H1 (cell line): Measurements from ENCODE around the gene GCSAML. TPM values are rescaled to one million over a fixed set of nuclear protein-coding genes. Genes with fewer than 3 reads are reported as not detected.

Experiments
- CTCF ChIA-PET: fragments of 300-600 bp; sonication (Branson Sonifier 250); formaldehyde crosslinking; loops from one replicate; lab custom pipeline; 2021; ENCODE audit not compliant: partially characterized antibody; lab: Charles Lee
- POLR2A ChIA-PET: fragments of 300-600 bp; sonication (Branson Sonifier 250); formaldehyde crosslinking; loops from one replicate; lab custom pipeline; 2021; ENCODE audit warnings: inconsistent platforms; ENCODE audit not compliant: partially characterized antibody; lab: Charles Lee
- DNase-seq, 2 experiments: peaks; one replicate each; pipeline versions ENCODE4 v3.0.0 to v3.0.0-alpha.2; 2010 to 2022; ENCODE audit warnings: low spot score in 2 of 2, low read depth in 1 of 2, mixed read lengths in 1 of 2
- FAIRE-seq: peaks from 2 replicates; lab custom pipeline; 2011; peaks lifted over from hg19 to GRCh38; lab: Jason Lieb, UNC
- H2AFZ ChIP-seq: 2 replicates; pipeline ENCODE4 v1.8.1; 2012; ENCODE audit warnings: low read length, inconsistent platforms
- H2AK5ac ChIP-seq: 2 replicates; pipeline ENCODE4 v1.6.1; 2013; ENCODE audit warnings: low read depth, low read length
- H2BK120ac ChIP-seq: replicated peaks from 2 replicates; pipeline ENCODE3; 2013; ENCODE audit warnings: low read depth, low read length, inconsistent platforms
- H2BK12ac ChIP-seq: 2 replicates; pipeline ENCODE4 v1.6.1; 2013; ENCODE audit warnings: low read depth, low read length
- H2BK15ac ChIP-seq: 2 replicates; pipeline ENCODE4 v1.6.1; 2013; ENCODE audit warnings: low read length
- H2BK20ac ChIP-seq: 2 replicates; pipeline ENCODE4 v1.6.1; 2013; ENCODE audit warnings: low read length
- H2BK5ac ChIP-seq: 2 replicates; pipeline ENCODE4 v1.6.1; 2013; ENCODE audit warnings: low read depth, low read length
- H3K14ac ChIP-seq: 2 replicates; pipeline ENCODE4 v1.6.1; 2013; ENCODE audit warnings: inconsistent platforms; ENCODE audit not compliant: insufficient read length
- H3K18ac ChIP-seq: 2 replicates; pipeline ENCODE4 v1.6.1; 2013; ENCODE audit warnings: low read length; ENCODE audit errors: extremely low read depth
- H3K23ac ChIP-seq: 2 replicates; pipeline ENCODE4 v1.6.1; 2013; ENCODE audit warnings: inconsistent platforms; ENCODE audit not compliant: insufficient read length
- H3K23me2 ChIP-seq: 2 replicates; pipeline ENCODE4 v1.6.1; 2013; ENCODE audit warnings: low read depth, low read length
- H3K27ac ChIP-seq: 2 replicates; pipeline ENCODE4 v1.6.1; 2011; ENCODE audit warnings: low read depth, low read length, inconsistent platforms
- H3K27me3 ChIP-seq, 4 experiments: replicated peaks in 1 of 4; 1 replicate in 1 of 4; 2 replicates in 3 of 4; pipeline versions ENCODE4 v1.6.1 to v1.8.1; 2011 to 2013; ENCODE audit warnings: low read length in 3 of 4, mild to moderate bottlenecking in 3 of 4, inconsistent platforms in 2 of 4, mixed read lengths in 2 of 4, moderate library complexity in 1 of 4; ENCODE audit not compliant: control insufficient read depth in 3 of 4, insufficient read depth in 3 of 4; ENCODE audit errors: extremely low read depth in 1 of 4
- H3K36me3 ChIP-seq, 4 experiments: 2 replicates each; pipeline versions ENCODE4 v1.6.1 to v1.8.1; 2011 to 2013; ENCODE audit warnings: mild to moderate bottlenecking in 4 of 4, low read length in 3 of 4, moderate library complexity in 2 of 4, control low read depth in 1 of 4, inconsistent platforms in 1 of 4; ENCODE audit not compliant: insufficient read depth in 4 of 4, control insufficient read depth in 2 of 4
- H3K4ac ChIP-seq: replicated peaks from 2 replicates; pipeline ENCODE3; 2013; ENCODE audit warnings: low read length, low read depth, mixed read lengths, inconsistent platforms; ENCODE audit not compliant: insufficient read length
- H3K4me1 ChIP-seq, 4 experiments: replicated peaks in 1 of 4; 1 replicate in 1 of 4; 2 replicates in 3 of 4; pipeline versions ENCODE4 v1.6.1 to v1.8.1; 2011 to 2013; ENCODE audit warnings: low read length in 3 of 4, inconsistent platforms in 2 of 4, mixed read lengths in 1 of 4; ENCODE audit not compliant: insufficient read depth in 4 of 4, control insufficient read depth in 3 of 4
- H3K4me2 ChIP-seq, 2 experiments: 2 replicates each; pipeline versions ENCODE4 v1.6.1 to v1.8.1; 2011 to 2013; ENCODE audit warnings: low read depth in 2 of 2, low read length in 2 of 2, control low read depth in 1 of 2, inconsistent platforms in 1 of 2, mild to moderate bottlenecking in 1 of 2; ENCODE audit not compliant: insufficient read depth in 1 of 2
- H3K4me3 ChIP-seq, 4 experiments: fragments of 200-600, 300-600 bp in 1 of 4; sonication (generic), shearing (Covaris generic), sonication (Bioruptor Twin) in 1 of 4; 2 replicates each; pipeline versions ENCODE4 v1.5.1 to v1.8.1; 2011 to 2016; ENCODE audit warnings: low read length in 4 of 4, low read depth in 3 of 4, control low read depth in 2 of 4, inconsistent platforms in 2 of 4, mild to moderate bottlenecking in 2 of 4, mixed read lengths in 1 of 4, moderate library complexity in 1 of 4; ENCODE audit not compliant: insufficient read depth in 2 of 4; ENCODE audit errors: extremely low read depth in 1 of 4
- H3K56ac ChIP-seq: replicated peaks from 2 replicates; pipeline ENCODE3; 2013; ENCODE audit warnings: low read depth, mild to moderate bottlenecking, mixed read lengths, low read length, inconsistent platforms; ENCODE audit not compliant: insufficient read length
- H3K79me1 ChIP-seq: 2 replicates; pipeline ENCODE4 v1.6.1; 2013; ENCODE audit warnings: low read depth, low read length, control low read depth
- H3K79me2 ChIP-seq, 2 experiments: 2 replicates each; pipeline versions ENCODE4 v1.6.1 to v1.8.1; 2012 to 2013; ENCODE audit warnings: low read length in 2 of 2, mild to moderate bottlenecking in 2 of 2, inconsistent platforms in 1 of 2; ENCODE audit not compliant: insufficient read depth in 2 of 2, control insufficient read depth in 1 of 2
- H3K9ac ChIP-seq, 4 experiments: replicated peaks in 1 of 4; 1 replicate in 1 of 4; 2 replicates in 3 of 4; pipeline versions ENCODE4 v1.6.1 to v1.8.1; 2011 to 2013; ENCODE audit warnings: low read depth in 3 of 4, low read length in 3 of 4, control low read depth in 2 of 4, mild to moderate bottlenecking in 2 of 4, moderate library complexity in 2 of 4, inconsistent platforms in 1 of 4; ENCODE audit errors: extremely low read depth in 1 of 4
- H3K9me3 ChIP-seq, 2 experiments: 2 replicates each; pipeline versions ENCODE4 v1.6.1 to v1.8.1; 2012 to 2013; ENCODE audit warnings: mild to moderate bottlenecking in 2 of 2, moderate library complexity in 2 of 2, control low read depth in 1 of 2, inconsistent platforms in 1 of 2, low read depth in 1 of 2, low read length in 1 of 2, mixed read lengths in 1 of 2; ENCODE audit not compliant: insufficient read depth in 2 of 2
- H4K20me1 ChIP-seq, 2 experiments: replicated peaks in 1 of 2; 2 replicates each; pipeline versions ENCODE3 to v1.8.1; 2011 to 2013; ENCODE audit warnings: inconsistent platforms in 2 of 2, low read length in 2 of 2, mild to moderate bottlenecking in 1 of 2; ENCODE audit not compliant: insufficient read depth in 2 of 2, control insufficient read depth in 1 of 2
- H4K5ac ChIP-seq: 2 replicates; pipeline ENCODE4 v1.6.1; 2013; ENCODE audit warnings: low read length, low read depth, mixed read lengths, inconsistent platforms; ENCODE audit not compliant: insufficient read length
- H4K8ac ChIP-seq: 2 replicates; pipeline ENCODE4 v1.8.0; 2013; ENCODE audit warnings: mild to moderate bottlenecking, moderate library complexity, low read length, inconsistent platforms; ENCODE audit not compliant: insufficient read depth; ENCODE audit errors: extremely low read depth
- H4K91ac ChIP-seq: replicated peaks from 2 replicates; pipeline ENCODE3; 2013; ENCODE audit warnings: low read length, mixed read lengths, inconsistent platforms; ENCODE audit not compliant: insufficient read length
- ATF3 ChIP-seq: IDR thresholded peaks from 2 replicates; pipeline ENCODE4 v1.6.1; 2011; ENCODE audit warnings: low read depth, mild to moderate bottlenecking, low read length; ENCODE audit not compliant: insufficient read depth
- NANOG ChIP-seq: IDR thresholded peaks from 2 replicates; pipeline ENCODE4 v1.6.1; 2011; ENCODE audit warnings: low read length, low read depth, mild to moderate bottlenecking, inconsistent platforms; ENCODE audit not compliant: insufficient read depth, poor library complexity, severe bottlenecking
- POU5F1 ChIP-seq: IDR thresholded peaks from 2 replicates; pipeline ENCODE4 v1.6.1; 2011; ENCODE audit warnings: low read depth, mild to moderate bottlenecking, low read length, moderate library complexity
- RBBP5 ChIP-seq: IDR thresholded peaks from 2 replicates; pipeline ENCODE4 v1.7.1; 2012; ENCODE audit warnings: low read depth, mild to moderate bottlenecking, inconsistent platforms, low read length, moderate library complexity, borderline replicate concordance
- RFX5 ChIP-seq: IDR thresholded peaks from 2 replicates; pipeline ENCODE4 v1.6.1; 2011; ENCODE audit warnings: low read depth, low read length, improper control_type of control experiment, borderline replicate concordance
- SIN3A ChIP-seq, 2 experiments: IDR thresholded peaks in 1 of 2; conservative IDR thresholded peaks in 1 of 2; 2 replicates each; pipeline ENCODE4 v1.6.1; 2011 to 2012; ENCODE audit warnings: low read length in 2 of 2, improper control_type of control experiment in 1 of 2, low read depth in 1 of 2, mild to moderate bottlenecking in 1 of 2
- SIX5 ChIP-seq: IDR thresholded peaks from 2 replicates; pipeline ENCODE4 v1.6.1; 2011; ENCODE audit warnings: mild to moderate bottlenecking, low read depth, low read length
- TCF12 ChIP-seq: IDR thresholded peaks from 2 replicates; pipeline ENCODE4 v1.6.1; 2011; ENCODE audit warnings: low read depth, mild to moderate bottlenecking, low read length
- WGBS, 2 experiments: shearing (Covaris generic) in 1 of 2; methylation state at CpG; one replicate each; pipeline versions ENCODE4 v1.1.6 to v1.1.7; 2013 to 2015; ENCODE audit warnings: low lambda C conversion rate in 2 of 2, mixed read lengths in 2 of 2, inconsistent platforms in 1 of 2, low coverage in 1 of 2, missing lambda C conversion rate in 1 of 2; ENCODE audit not compliant: insufficient replicate concordance in 2 of 2, insufficient coverage in 1 of 2, insufficient read length in 1 of 2; ENCODE audit errors: extremely low coverage in 1 of 2, missing lambda C conversion rate in 1 of 2; 5-methylcytosine and 5-hydroxymethylcytosine counted together
- polyA plus RNA-seq, 7 experiments: library from polyadenylated mRNA; depleted of rRNA in 3 of 7; stranded (reverse) in 5 of 7; unstranded in 2 of 7; fragments of >200 nt in 5 of 7; fragments of 200-250 nt in 2 of 7; gene quantifications; 1 replicate in 5 of 7; 2 replicates in 1 of 7; 4 replicates in 1 of 7; pipeline versions ENCODE4 v1.2.1 to v1.2.3, GENCODE V29; 2011 to 2013; ENCODE audit warnings: missing spikeins in 2 of 7, mixed read lengths in 2 of 7
- total RNA-seq: library from RNA; stranded (reverse); fragmentation: NEBNext Ultra II Directional; extraction: Animal tissue kit (Norgen Biotek cat#: 25700); gene quantifications from 2 replicates; pipeline ENCODE4 v1.2.1, GENCODE V29; 2021

Gene GCSAML
- total and polyA plus RNA-seq, 2 of the 8 experiments (the other 6 are each of a cell fraction or from before 2014, with no cell fraction given), result not detected

- Histone ChIP-seq H2AFZ (no peak overlapping the region), H3K9me3 (peaks cover 12 to 34% of the 10 kb centered on the region in 2 experiments; a peak in 3 of 4 replicates), H2BK5ac (no peak overlapping the region), H3K18ac (no peak overlapping the region), H3K14ac (no peak overlapping the region), H2BK120ac (no peak overlapping the region), H2AK5ac (no peak overlapping the region), H3K4me3 (no peak overlapping the region), H3K9ac (no peak overlapping the region), H4K91ac (no peak overlapping the region), H2BK20ac (no peak overlapping the region), H3K4me2 (no peak overlapping the region), H3K23me2 (no peaks in the 10 kb centered on the region), H4K5ac (no peak overlapping the region), H3K36me3 (no peaks in the 10 kb centered on the region), H4K20me1 (no peaks in the 10 kb centered on the region), H3K27ac (no peak overlapping the region), H3K79me2 (no peaks in the 10 kb centered on the region), H3K27me3 (no peaks in the 10 kb centered on the region), H3K4ac (no peak overlapping the region), H4K8ac (peak overlapping the region; percentile 79; the same call in 1 of the 2 replicates), H2BK12ac (no peak overlapping the region), H3K56ac (no peak overlapping the region), H3K79me1 (no peaks in the 10 kb centered on the region), H3K23ac (no peak overlapping the region), H2BK15ac (no peak overlapping the region), H3K4me1 (no peaks in the 10 kb centered on the region; a peak in 1 of 7 replicates)
- DNase-seq (no peak), FAIRE-seq (no peak)
- 92% methylated on average over 61 of the region's 72 CpGs; no CpG with 5 or more reads in 1 of the 2 experiments for WGBS, 2 experiments
- TF ChIP-seq TCF12 (no peak), SIX5 (no peak), RBBP5 (no peak), RFX5 (no peak), ATF3 (no peak), NANOG (no peak), SIN3A (conservative IDR thresholded peaks at IDR 0.05 in 1 of 2, IDR thresholded peaks at IDR 0.05 in 1 of 2; ENCODE audit: low read depth in 1 of 2, low read length in 2 of 2) (no peak), POU5F1 (no peak)
- POLR2A ChIA-PET, result interaction anchor here (1.3 kb wide), 1 partner anchor 69 kb away, joined by 3 read pairs; no protein-coding TSS in a partner anchor
- CTCF ChIA-PET, result interaction anchor here (1.3 to 1.4 kb wide), 2 partner anchors 14 to 29 kb away, joined by 3 to 5 read pairs; no protein-coding TSS in a partner anchor
Observed at GRCh38 chr1:247517795-247518612, 30.9 kb upstream of the GCSAML start.
